Activated CD4-positive, CD25-positive, alpha-beta regulatory T cell treated with anti-CD3 and anti-CD28 coated beads, Interleukin-2, amount 50 U/mL, for 16 hours (primary cell): ENCODE measurements around the gene CAMK2B.

Source experiments
- DNase-seq: peaks from one replicate; pipeline ENCODE4 v3.0.0-alpha.2; 2020; ENCODE audit warnings: low read depth, low spot score

Gene CAMK2B

DNA sequence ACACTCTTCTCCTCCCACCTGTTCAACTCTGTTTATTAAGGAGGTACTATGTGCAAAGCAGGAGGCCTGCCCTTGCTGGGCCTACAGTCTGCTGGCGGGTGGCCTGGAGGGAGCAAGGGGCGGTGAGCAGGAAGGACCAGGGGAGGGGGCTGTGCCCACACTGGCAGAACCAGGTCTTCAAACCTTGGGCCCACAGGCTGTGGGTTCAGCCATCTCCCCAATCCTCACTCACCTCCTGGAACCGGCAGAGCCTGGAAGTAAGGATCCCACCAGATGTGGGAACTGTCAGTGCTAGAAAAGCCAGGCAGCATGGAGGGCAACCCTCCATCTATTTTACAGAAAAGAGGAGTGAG is 50.8 kb downstream of the CAMK2B start:
- DNase-seq: no peak

DNA sequence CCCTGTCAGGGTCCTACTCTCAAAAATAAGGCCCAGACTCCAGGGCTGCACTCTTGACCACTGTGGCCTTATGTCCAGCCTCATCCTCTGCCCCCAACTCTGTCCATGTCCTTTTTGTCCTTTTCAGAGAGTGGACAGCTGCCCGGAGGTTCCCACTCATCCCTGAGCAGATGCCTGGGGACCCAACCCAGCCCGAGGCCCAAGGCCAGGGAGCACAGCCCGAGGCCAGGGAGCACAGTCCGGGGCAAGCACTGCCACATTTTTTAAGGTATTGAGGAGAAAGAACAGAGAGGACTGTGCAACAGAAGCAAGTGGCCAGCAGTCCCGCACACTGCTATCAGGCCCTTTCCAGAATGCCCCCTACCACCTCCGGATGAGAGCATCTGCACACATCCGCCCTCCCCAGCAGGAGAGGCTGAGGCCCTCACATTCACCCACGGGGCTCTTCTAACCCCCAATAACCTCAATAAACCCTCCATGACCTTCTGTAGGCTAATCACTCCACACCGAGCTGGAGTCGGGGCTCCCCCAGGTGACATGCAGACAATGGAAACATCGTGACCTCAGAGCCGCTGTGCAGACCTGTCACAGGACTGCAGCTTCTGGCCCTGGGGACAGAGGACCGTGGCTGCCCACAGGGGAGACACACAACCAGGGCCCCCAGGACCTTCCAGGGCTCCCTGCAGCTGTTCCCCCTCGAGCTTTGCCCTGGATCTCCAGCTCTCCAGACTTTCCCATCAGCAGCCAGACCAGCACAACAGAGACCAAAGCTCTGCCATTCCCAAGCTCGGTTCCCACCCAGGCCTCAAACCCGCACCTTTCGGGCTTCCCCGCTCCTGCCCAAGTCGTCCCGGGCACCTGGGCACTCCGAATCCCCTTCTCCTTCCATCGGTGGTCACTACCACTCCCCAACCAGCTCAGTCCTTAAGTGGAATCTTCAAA is 51.4 kb downstream of the CAMK2B start:
- no peak for DNase-seq

DNA sequence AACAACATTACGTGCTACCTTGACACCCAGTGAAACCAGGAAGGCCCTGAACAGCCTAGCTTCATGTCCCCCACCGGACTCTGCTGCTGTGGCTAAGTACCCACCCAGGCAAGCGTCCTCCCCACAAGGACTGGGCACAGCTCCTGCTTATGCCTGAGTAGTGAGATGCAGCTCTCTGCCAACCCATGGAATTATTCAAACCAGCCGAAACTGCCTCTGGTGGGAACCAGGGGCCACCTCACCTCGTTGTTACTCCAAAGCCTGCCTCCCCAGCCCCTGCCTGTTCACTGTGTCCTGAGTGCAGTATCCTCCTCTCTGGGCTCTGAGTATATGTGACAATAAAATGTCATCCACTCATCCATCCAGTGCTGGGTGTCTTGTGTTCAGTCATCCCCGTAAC is 52.4 kb downstream of the CAMK2B start:
- DNase-seq: no peak

DNA sequence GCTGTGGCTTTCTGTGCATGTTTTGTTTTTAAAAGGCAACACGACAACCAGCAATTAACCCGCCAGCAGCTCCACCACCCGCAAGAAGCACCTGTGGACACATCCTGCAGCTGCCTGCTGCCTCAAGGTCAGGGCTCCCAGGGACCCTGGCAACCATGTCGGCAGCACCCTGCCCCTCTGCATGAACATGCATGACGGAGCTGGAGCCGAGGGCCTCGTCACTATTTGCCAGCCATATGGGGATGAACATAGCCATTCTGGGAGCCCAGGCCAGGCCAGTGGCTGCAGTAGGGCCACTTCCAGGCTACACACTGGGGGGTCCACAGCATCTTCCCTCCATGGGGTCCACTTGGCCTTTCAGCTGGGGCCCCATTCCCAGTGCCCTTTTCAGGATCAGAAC is 52.9 kb downstream of the CAMK2B start:
- no peak for DNase-seq

DNA sequence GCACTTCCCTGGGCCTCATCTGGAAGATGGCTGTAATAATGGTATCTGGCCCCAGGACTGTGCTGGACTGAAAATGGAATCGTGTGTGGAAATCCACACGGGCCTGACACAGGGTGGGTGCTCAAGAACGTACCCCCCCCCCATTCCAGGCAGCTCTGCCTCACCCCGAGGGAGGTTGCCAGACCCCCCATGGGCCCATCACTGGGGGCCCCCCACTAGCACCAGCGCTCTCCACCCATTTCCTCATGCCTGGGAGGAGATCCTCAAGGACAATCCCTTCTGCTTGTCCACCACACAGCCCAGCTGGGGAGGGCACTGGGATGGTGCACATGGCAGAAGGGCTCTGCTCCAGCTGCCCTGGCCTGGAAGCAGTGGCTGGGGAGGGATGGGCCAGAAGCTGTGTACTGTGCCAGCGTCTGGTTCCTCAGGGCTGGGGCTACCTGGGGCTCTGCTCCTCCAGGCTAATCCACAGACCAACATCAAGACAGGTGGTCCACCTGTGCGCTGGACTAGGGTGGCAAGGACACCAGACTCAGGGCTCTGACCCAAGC is 55.4 kb downstream of the CAMK2B start:
- DNase-seq: no peak

DNA sequence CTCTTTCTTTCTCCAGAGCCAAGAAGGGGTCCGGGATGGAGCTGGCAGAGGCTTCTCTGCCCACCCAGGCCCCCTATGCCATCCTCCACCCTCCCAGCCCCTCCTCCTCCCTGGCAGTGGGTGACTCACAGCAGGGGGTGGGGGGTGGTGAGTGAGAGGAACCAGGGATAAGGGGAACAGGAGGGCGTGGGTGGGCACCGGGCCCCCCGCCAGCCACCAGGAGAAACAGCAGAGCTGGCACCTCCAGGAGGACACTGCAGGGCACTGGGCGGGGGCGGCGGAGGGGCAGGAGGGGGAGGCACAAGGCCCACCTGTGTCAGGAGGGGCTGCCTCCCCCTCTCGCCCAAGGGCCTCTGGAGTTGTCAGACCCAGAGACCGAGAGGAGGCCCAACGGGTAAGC is 56.0 kb downstream of the CAMK2B start:
- no peak for DNase-seq

DNA sequence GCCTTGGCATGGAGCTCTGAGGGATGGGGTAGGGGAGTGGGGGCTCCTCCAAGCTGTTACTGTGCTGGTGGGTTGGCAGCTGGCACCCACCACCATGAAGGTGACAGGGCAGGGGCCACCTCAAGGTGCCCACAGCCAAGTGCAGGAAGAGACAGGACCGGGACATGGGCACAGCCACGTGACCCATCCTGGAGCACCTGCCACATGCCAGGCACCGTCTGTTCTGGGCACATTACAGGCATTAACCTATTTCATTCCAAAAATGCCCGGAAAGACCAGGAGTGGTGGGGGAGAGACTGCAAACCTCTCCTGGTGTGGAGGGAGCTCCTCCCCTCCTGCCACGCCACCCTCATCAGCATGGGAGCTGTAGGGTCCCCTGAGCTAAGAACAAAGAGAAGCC is 56.7 kb downstream of the CAMK2B start:
- no peak for DNase-seq

DNA sequence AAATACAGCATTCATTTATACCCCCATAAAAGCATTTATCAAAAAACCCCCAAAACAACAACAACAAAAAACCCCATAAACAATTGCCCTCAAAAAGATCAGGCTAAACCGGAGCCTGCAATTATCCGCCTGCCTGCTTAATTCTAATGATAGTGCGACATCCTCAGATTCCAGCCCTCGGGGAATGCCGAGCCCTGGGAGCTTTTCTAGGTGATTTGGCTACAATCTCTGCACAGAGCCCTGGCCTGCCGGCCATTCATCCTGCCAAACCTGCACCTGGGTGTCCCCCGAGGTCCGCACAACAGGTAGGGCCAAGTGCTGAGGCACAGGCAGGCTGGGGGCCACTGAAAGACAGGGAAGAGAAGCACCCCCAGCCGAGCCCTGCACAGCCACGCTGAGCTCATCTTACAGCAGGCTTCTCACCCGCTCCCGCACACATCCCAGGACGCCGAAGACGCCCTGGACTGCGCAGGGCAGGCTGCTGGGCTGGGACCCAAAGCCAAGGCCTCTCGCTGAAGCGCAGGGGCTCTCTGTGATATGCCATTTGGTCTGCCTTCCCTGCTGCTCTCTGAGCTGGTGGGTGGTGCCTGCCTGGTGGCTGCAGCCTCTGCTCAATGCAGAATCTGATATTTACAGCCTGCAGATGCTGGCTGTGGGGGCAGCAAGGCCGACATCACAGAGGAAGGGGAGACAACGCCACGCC is 57.5 kb downstream of the CAMK2B start:
- no peak for DNase-seq

DNA sequence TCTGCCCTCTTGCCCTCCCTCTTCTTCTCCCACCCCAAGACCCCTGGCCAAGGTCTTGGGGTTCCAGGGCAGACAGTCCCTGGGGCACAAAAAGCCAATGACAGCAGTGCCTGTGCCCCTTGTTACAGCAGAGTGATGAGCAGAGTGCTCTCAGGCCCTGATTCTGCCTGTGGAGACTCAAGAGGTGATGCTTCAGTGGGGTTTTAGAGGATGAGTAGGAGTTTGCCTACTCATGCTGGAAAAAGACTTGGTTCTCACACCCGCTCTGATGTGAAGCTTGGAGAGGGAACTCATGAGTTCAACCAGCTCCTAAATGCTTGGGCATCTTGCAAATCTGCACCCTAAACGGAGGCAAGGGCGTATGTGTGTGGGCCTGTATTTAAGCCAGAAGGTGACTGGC is 58.2 kb downstream of the CAMK2B start:
- no peak for DNase-seq

DNA sequence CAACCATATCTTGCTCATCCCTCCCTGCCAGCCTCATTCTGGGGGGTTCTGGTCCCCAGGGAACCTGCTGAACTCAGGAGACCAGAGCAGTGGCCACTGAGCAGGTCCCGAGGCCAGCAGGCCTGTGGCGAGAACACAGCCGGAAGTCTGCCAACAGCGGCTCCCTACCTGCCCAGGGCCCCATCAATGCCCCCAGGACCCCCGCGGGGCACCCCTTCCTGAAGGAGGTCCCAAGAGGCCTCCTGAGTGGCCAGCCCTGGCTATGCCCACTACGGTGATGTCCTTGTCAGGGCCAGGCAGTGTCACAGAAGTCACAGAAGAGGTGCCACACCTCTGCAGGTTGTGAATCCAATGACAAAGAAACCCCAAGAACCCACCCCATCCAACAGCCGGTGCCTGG is 58.9 kb downstream of the CAMK2B start:
- no peak for DNase-seq

DNA sequence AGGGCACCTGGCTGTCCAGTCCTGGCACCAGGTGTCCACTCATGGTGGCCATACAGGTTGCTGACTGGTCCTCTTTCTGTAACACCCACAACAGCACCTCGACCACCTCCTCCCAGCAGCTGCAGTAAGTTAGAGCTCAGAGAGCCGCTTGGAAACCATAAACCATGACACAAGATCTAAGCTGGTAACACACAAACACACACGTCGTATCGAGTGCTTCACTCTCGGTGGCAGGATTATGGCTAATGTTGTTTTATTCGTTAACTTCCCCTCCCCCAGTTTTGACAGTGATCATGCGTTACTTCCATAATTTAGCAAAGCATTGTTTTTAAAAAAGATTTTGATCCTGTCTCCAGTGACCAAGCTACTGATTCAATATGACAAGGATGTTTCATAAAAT is 59.7 kb downstream of the CAMK2B start:
- no peak for DNase-seq

DNA sequence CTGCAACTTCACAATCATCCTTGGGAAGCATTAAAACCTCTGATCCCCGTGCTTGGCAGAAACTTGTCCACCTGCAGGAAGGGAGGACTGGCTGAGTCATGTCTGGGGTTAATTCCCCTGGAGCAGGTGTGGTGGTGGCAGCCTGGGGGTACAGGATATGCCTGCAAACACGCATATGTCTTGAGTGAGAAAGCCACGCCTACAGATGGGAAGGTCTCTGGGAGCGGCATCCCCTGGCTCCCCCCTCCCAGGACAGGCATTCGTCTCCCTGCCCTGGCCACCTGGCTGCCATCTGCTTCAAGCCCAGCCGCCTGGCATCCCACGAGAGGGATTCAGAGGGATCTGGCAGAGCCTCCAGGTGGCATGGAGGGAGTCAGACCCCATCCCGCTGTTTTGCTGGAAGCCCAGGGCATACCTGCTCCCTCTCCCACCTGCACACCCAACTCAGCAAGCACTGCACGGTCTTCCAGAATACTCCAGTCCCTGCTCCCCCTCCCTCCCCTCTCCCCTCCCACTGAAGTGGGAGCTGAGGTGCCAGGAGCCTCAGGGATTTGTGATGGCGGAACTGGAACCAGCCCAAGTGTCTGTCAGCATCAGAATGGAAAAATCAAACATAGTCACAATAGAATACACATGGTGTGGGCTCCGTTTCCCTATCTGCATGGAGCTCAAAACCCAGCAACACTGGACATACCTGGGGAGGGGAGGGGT is 61.0 kb downstream of the CAMK2B start:
- no peak for DNase-seq

DNA sequence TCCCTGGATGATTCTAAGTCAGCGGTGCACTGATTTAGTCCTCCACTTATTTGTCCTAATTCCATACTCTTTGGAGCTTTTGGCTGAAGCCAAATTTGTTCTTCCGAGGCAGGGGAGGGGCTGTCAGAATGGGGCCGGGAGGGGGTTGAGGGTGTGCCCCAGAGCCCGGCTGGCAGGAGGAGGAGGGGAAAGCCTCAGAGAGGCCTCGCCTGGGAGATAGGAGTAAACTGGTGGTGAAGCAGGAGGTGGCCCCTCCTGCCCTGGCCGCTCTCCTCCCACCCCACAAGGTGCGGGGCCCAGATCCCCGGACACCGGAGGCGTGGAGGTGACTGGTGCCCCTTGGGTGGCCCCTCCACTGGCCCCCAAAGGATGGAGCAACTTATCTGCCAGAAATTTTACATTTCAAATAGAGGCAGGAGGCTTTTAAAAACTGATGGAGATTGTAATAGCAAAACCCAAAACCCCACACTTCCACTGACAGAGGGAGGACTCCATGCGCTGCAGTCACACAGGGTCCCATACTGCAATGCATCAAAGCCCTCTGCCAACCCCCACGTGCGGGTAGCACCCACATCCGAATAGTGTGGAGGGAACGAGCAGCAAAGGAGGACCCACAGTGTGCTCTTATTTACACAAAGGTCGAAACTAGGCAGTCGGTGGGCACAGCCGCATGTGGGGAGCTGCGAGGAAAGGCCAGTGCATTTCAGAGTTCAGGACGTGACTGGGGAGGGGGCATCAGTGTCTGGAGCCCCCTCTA is 61.9 kb downstream of the CAMK2B start:
- no peak for DNase-seq

DNA sequence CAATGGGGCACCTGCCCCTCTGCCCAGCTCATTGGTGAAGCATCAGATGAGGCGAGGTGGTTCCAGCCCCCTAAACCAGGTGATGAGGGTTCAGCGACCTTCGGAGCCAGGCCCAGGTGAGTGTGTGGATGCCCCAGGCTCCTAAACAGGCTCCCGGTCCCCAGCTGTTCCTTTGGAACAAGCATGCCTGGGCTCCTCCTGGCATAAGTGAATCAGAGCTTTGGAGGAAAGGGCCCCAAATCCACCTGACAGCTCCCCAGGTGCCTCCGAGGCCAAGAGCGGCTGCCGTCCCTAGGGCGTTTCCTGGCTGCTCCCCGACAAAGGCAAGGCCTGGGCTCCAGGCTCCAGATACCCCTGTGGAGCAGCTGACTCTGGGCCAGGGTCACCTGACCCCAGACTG is 63.4 kb downstream of the CAMK2B start:
- DNase-seq: no peak

DNA sequence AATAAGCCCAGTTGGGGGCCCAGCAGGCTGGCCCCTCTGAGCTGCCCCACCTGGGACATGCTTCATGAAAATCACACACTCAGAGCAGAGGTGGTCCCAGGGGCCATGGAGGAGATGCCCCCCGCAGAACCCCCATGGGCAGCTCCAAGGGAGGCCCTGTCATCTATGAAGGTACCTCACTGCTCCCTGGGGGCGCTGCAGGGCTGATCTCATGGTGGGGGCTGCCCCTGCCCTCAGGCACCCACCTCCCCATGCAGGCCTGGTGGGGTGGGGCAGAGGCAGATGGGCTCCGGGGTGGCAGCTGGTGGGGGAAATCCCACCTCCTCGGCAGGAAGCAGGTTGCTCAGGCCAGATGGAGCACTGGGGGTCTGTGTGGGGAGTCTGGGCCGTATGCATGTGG is 64.2 kb downstream of the CAMK2B start:
- no peak for DNase-seq

DNA sequence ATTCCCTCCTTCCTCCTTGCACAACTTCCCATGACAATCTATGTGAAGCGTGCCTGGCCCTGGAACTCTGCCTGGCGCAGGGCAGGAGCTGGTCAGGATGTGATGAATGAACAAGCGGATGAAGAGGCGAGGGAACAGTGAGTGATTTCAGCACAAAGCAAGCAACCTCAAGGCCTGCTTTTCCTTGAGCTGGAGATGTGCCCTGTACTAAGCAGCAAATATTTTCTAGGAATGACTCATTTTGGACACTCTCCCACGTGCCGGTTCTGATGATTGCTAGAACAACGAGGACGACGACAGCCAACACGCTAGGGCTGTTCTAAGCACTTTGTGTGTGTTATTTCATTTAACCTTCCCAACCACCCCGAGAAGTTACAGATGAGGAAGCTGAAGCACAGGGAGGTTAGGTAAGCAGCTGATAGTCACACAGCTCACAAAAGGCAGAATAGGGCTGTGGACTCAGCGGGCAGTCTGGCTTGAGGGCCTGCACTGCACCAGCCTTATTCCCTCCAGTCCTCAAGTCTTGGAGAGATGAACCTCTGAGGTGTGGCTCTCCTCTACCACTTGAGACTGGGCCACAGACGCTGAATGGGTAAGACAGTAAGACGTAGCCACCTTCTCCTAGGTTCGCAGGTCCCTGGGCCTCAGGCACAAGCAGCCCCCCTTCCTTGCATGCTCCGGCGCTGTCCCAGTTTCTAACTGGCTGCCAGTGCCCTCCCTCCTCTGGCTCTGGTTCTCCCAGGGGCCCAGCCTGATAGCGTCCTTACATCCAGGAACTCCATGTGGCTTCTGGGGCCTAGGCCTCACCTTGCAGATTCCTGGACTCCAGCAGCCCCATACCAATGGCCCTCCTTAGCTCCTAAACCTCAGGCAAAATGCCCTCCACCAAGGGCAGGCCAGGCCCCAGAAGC is 65.6 kb downstream of the CAMK2B start:
- no peak for DNase-seq

DNA sequence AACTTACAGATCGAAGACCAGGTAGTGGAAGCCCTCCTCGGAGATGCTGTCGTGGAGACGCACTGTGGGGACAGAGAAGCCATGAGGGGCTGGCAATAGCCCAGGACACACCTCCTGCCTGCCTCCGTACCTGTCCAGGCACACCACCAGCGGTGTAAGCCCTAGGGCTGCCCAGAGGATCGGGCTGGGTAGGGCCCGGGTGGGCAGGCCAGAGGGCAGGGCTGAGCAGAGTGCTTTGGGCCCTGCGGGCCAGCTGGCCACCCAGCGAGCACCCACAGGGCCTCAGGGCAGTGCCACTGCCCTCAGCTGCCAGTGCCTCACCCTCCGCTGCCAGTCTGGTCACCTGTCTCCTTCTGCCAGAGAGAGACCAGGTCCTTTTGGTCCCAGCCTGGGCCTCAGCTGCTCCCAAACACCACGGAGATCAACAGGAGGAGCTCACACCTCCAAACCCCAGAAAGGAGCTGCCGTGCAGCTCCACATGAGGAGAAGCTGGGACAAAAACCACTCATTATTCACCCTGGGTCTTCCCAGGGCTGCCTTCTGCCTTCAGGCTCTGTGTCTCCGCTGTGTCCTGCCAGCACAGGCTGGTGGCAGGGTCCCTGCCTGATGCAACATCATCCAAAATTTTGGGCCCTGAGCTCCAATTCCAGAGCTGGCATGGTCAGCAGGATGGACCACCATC is 66.4 kb downstream of the CAMK2B start:
- no peak for DNase-seq

DNA sequence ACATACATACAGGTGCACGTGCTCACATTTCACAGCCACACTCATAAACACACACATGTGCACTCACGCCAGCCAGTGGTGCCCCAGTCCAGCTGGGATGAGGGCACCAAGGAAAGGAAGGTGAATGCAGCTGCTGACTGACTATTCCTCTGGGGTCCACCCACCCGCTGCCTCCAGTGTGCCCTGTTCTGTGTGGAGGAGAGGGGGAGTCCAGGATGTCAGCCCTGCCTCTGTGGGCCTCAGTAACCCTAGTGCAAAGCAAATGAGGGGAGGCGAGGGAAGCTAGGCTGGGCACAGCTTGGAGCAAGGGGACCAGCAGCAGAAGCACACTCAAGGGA is 67.0 kb downstream of the CAMK2B start:
- DNase-seq: no peak

DNA sequence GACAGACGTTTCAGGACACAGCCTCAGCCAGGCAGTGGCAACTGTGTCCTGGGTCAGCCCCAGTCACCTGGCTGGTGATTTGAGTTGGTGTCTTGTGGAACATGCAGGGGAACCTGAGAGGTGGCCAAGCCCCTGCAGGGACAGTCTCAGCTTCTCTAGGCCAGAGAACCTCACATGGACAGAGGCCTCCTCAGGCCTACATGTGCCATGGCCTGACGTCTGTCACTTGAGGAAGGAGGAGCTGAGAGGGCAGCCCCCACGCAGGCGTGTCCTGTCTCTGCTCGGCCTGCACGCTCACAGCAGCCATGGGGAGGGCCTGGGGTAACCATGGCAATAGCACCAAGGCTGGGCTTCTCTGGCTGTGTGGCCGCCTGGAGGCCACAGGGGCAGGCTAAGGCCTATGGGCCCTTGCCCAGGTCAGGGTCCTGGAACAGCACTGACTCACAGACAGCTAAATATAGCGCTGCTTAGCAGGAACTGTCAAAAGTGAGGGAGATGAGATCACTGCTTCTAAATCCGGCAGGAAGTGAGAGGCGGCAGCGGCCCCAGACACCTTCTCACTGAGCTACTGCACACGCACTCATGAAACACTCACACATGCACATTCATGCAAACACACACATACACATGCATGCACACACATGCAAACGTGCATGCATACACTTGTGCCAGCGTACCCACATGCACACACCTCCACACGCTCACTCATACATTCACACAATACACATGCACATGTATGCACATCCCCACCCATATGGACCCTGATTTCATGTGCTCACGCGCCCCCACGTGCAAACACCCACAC is 67.6 kb downstream of the CAMK2B start:
- peak; percentile 40 for DNase-seq
